GM12874 (cell line): ENCODE measurements around the gene SNX30.

Experiments
- CTCF ChIP-seq: IDR thresholded peaks from 2 replicates; pipeline ENCODE4 v1.5.1; 2011; ENCODE audit warnings: low read depth, mild to moderate bottlenecking, control low read depth, low read length, moderate library complexity; ENCODE audit not compliant: insufficient read depth

Gene SNX30

GRCh38 chr9:112854657-112855056 is 104.1 kb downstream of the SNX30 start:
- no peak for TF ChIP-seq CTCF

GRCh38 chr9:112856200-112856599 is 105.6 kb downstream of the SNX30 start:
- TF ChIP-seq CTCF, result no peak

- no peak for TF ChIP-seq CTCF
These were observed 106.3 kb downstream of the SNX30 start for GRCh38 chr9:112856843-112857242.

GRCh38 chr9:112858005-112858404 is 107.4 kb downstream of the SNX30 start:
- TF ChIP-seq CTCF, result no peak

GRCh38 chr9:112858625-112859147 is 108.1 kb downstream of the SNX30 start:
- TF ChIP-seq CTCF, result no peak

GRCh38 chr9:112860451-112860850 is 109.9 kb downstream of the SNX30 start:
- no peak for TF ChIP-seq CTCF

- no peak for TF ChIP-seq CTCF
These were observed 110.6 kb downstream of the SNX30 start for GRCh38 chr9:112861155-112861554.
